Activated T-helper 1 cell treated with anti-CD3 and anti-CD28 coated beads, Interleukin-12 subunit alpha, Interleukin-12 subunit beta, Interleukin-2, Interleukin-4 antibody, amounts not matched to agents 30 ng/mL and 10 ng/mL and 1 ng/mL, durations not matched to agents 14 hours and 24 hours and 36 hours (primary cell): ENCODE measurements around the gene EFR3B. TPM values are rescaled to one million over a fixed set of nuclear protein-coding genes. Genes with fewer than 3 reads are reported as not detected.
"Not testable (repeated sequence)": the region's sequence is repeated elsewhere in the genome, so short reads cannot be mapped to it uniquely, and the experiment has no call there.

Experiments used
- DNase-seq: peaks from one replicate; pipeline ENCODE4 v3.0.0; 2021; ENCODE audit warnings: low spot score
- H3K27ac Mint-ChIP-seq: one replicate; pipeline ENCODE4 v1.8.0; 2021; ENCODE audit warnings: mild to moderate bottlenecking, mixed read lengths
- H3K27me3 Mint-ChIP-seq: one replicate; pipeline ENCODE4 v1.8.0; 2022; ENCODE audit warnings: mild to moderate bottlenecking, moderate library complexity, mixed read lengths; ENCODE audit not compliant: insufficient read depth
- H3K36me3 Mint-ChIP-seq: one replicate; pipeline ENCODE4 v1.8.0; 2021; ENCODE audit warnings: low read depth, mixed read lengths
- H3K4me1 Mint-ChIP-seq: one replicate; pipeline ENCODE4 v1.8.0; 2021; ENCODE audit warnings: low read depth, mixed read lengths
- H3K4me3 Mint-ChIP-seq: one replicate; pipeline ENCODE4 v1.8.0; 2021; ENCODE audit warnings: mild to moderate bottlenecking, moderate library complexity, mixed read lengths
- H3K9me3 Mint-ChIP-seq: one replicate; pipeline ENCODE4 v1.8.0; 2021; ENCODE audit warnings: mixed read lengths
- intact Hi-C: fragments of 100-400 bp; cut with micrococcal nuclease; formaldehyde crosslinking; loops from one replicate; pipeline ENCODE4 v1.15.1; 2024
- total RNA-seq: library from RNA; stranded (reverse); gene quantifications from 2 replicates; pipeline ENCODE4 v1.2.3, GENCODE V29; 2022

The EFR3B gene
- 0.21 and 0.22 TPM in 2 replicates for total RNA-seq

- peak; percentile 83 for DNase-seq
- no peaks in the 10 kb centered on the region for H3K36me3 Mint-ChIP-seq
- intact Hi-C loops = loop anchor here (1.0 to 5.0 kb wide), 6 partner anchors 70 to 1305 kb away; partner anchors contain the start of genes ADCY3, ADGRF3, CENPO and PTRHD1
- peaks cover 49% of the 10 kb centered on the region for H3K27me3 Mint-ChIP-seq
- no peak within 1 kb of the TSS for H3K27ac Mint-ChIP-seq
- peak within 1 kb of the TSS; percentile 81 for H3K4me3 Mint-ChIP-seq
- H3K4me1 Mint-ChIP-seq = peaks cover 26% of the 10 kb centered on the region
- no peaks in the 10 kb centered on the region for H3K9me3 Mint-ChIP-seq
Measured at GRCh38 chr2:25041928-25042320, at the start of gene EFR3B. Gene EFR3B, plus strand, starts transcription at chr2:25042076. Its CDS starts 237 bp downstream, at chr2:25042313.

GRCh38 chr2:24993406-24994145 lies 48.3 kb upstream of the EFR3B start:
- peaks cover 23% of the 10 kb centered on the region for H3K27me3 Mint-ChIP-seq
- no peaks in the 10 kb centered on the region for H3K4me1 Mint-ChIP-seq
- no peak overlapping the region for H3K27ac Mint-ChIP-seq
- H3K9me3 Mint-ChIP-seq = no peaks in the 10 kb centered on the region
- H3K36me3 Mint-ChIP-seq = no peaks in the 10 kb centered on the region
- H3K4me3 Mint-ChIP-seq = no peak overlapping the region
- intact Hi-C loops = no loop called here
- DNase-seq = no peak

- H3K27ac Mint-ChIP-seq = no peak overlapping the region
- H3K4me1 Mint-ChIP-seq = no peaks in the 10 kb centered on the region
- DNase-seq = no peak
- intact Hi-C loops = no loop called here
- H3K9me3 Mint-ChIP-seq = no peaks in the 10 kb centered on the region
- no peak overlapping the region for H3K4me3 Mint-ChIP-seq
- no peaks in the 10 kb centered on the region for H3K36me3 Mint-ChIP-seq
- peaks cover 23% of the 10 kb centered on the region for H3K27me3 Mint-ChIP-seq
Measured at GRCh38 chr2:24994146-24994724, 47.6 kb upstream of the EFR3B start.

- H3K27me3 Mint-ChIP-seq, H3K4me3 Mint-ChIP-seq, intact Hi-C loops, H3K9me3 Mint-ChIP-seq, DNase-seq, H3K4me1 Mint-ChIP-seq, H3K27ac Mint-ChIP-seq, H3K36me3 Mint-ChIP-seq: not testable (repeated sequence)
Measured at GRCh38 chr2:24999097-24999496, 42.8 kb upstream of the EFR3B start.

- no peak overlapping the region for H3K27ac Mint-ChIP-seq
- no peaks in the 10 kb centered on the region for H3K36me3 Mint-ChIP-seq
- H3K4me1 Mint-ChIP-seq = no peaks in the 10 kb centered on the region
- peaks cover 4% of the 10 kb centered on the region for H3K27me3 Mint-ChIP-seq
- intact Hi-C loops = no loop called here
- no peaks in the 10 kb centered on the region for H3K9me3 Mint-ChIP-seq
- no peak for DNase-seq
- no peak overlapping the region for H3K4me3 Mint-ChIP-seq
Measured at GRCh38 chr2:25000036-25000435, 41.8 kb upstream of the EFR3B start.

GRCh38 chr2:25000503-25001324 lies 41.2 kb upstream of the EFR3B start:
- no peak for DNase-seq
- peaks cover 4% of the 10 kb centered on the region for H3K27me3 Mint-ChIP-seq
- H3K27ac Mint-ChIP-seq = no peak overlapping the region
- H3K4me3 Mint-ChIP-seq = no peak overlapping the region
- intact Hi-C loops = no loop called here
- no peaks in the 10 kb centered on the region for H3K9me3 Mint-ChIP-seq
- H3K4me1 Mint-ChIP-seq = no peaks in the 10 kb centered on the region
- no peaks in the 10 kb centered on the region for H3K36me3 Mint-ChIP-seq

- peaks cover 4% of the 10 kb centered on the region for H3K27me3 Mint-ChIP-seq
Measured at GRCh38 chr2:25001325-25001637, 40.6 kb upstream of the EFR3B start.

GRCh38 chr2:25002066-25002465 lies 39.8 kb upstream of the EFR3B start:
- intact Hi-C loops = no loop called here
- Mint-ChIP-seq H3K9me3 (no peaks in the 10 kb centered on the region), H3K4me1 (no peaks in the 10 kb centered on the region)

More at GRCh38 chr2:25001325-25001637, 40.6 kb upstream of the EFR3B start:
- Mint-ChIP-seq H3K9me3 (no peaks in the 10 kb centered on the region), H3K4me3 (no peak overlapping the region), H3K4me1 (no peaks in the 10 kb centered on the region), H3K27ac (no peak overlapping the region), H3K36me3 (no peaks in the 10 kb centered on the region)
- intact Hi-C loops = no loop called here
- DNase-seq = no peak

GRCh38 chr2:25009954-25010353 lies 31.9 kb upstream of the EFR3B start:
- Mint-ChIP-seq H3K36me3 (no peaks in the 10 kb centered on the region), H3K9me3 (no peaks in the 10 kb centered on the region), H3K4me1 (no peaks in the 10 kb centered on the region), H3K27ac (no peak overlapping the region), H3K4me3 (no peak overlapping the region), H3K27me3 (no peaks in the 10 kb centered on the region)
- no peak for DNase-seq
- intact Hi-C loops = no loop called here

More at GRCh38 chr2:25002066-25002465, 39.8 kb upstream of the EFR3B start:
- Mint-ChIP-seq H3K4me3 (no peak overlapping the region), H3K27me3 (peaks cover 2% of the 10 kb centered on the region), H3K27ac (no peak overlapping the region), H3K36me3 (no peaks in the 10 kb centered on the region)
- no peak for DNase-seq

- not testable (repeated sequence) for H3K36me3 Mint-ChIP-seq
Measured at GRCh38 chr2:25011342-25011741, 30.5 kb upstream of the EFR3B start.

GRCh38 chr2:25014631-25015030 lies 27.2 kb upstream of the EFR3B start:
- no peak overlapping the region for H3K4me3 Mint-ChIP-seq
- H3K9me3 Mint-ChIP-seq = no peaks in the 10 kb centered on the region
- H3K4me1 Mint-ChIP-seq = no peaks in the 10 kb centered on the region
- no peak for DNase-seq
- intact Hi-C loops = no loop called here
- H3K36me3 Mint-ChIP-seq = no peaks in the 10 kb centered on the region
- peaks cover 1% of the 10 kb centered on the region for H3K27me3 Mint-ChIP-seq
- no peak overlapping the region for H3K27ac Mint-ChIP-seq

More at GRCh38 chr2:25011342-25011741, 30.5 kb upstream of the EFR3B start:
- H3K4me3 Mint-ChIP-seq, DNase-seq, H3K27ac Mint-ChIP-seq, intact Hi-C loops, H3K27me3 Mint-ChIP-seq, H3K9me3 Mint-ChIP-seq, H3K4me1 Mint-ChIP-seq: not testable (repeated sequence)

- no peak overlapping the region for H3K27ac Mint-ChIP-seq
- no peaks in the 10 kb centered on the region for H3K36me3 Mint-ChIP-seq
- no peaks in the 10 kb centered on the region for H3K4me1 Mint-ChIP-seq
- peaks cover 9% of the 10 kb centered on the region for H3K27me3 Mint-ChIP-seq
- no peak for DNase-seq
- H3K9me3 Mint-ChIP-seq = no peaks in the 10 kb centered on the region
- intact Hi-C loops = no loop called here
- H3K4me3 Mint-ChIP-seq = no peak overlapping the region
Measured at GRCh38 chr2:25018681-25019080, 23.2 kb upstream of the EFR3B start.

- no peaks in the 10 kb centered on the region for H3K4me1 Mint-ChIP-seq
- intact Hi-C loops = no loop called here
- no peaks in the 10 kb centered on the region for H3K36me3 Mint-ChIP-seq
- no peak for DNase-seq
- no peak overlapping the region for H3K27ac Mint-ChIP-seq
- H3K9me3 Mint-ChIP-seq = no peaks in the 10 kb centered on the region
- no peak overlapping the region for H3K4me3 Mint-ChIP-seq
- H3K27me3 Mint-ChIP-seq = peaks cover 7% of the 10 kb centered on the region
Measured at GRCh38 chr2:25021791-25022362, 20.0 kb upstream of the EFR3B start.
